HG02884 (cell line): ENCODE measurements around the gene AIF1.
A peak's percentile ranks its signal among the peaks of the same experiment; 100 is the strongest.
"Not testable (repeated sequence)": the region's sequence is repeated elsewhere in the genome, so short reads cannot be mapped to it uniquely, and the experiment has no call there.

Experiments
- ATAC-seq: cut with Tn5 transposase; IDR thresholded peaks from one replicate; pipeline ENCODE4 v1.9.1; 2021; ENCODE audit warnings: mild to moderate bottlenecking, moderate library complexity; ENCODE audit not compliant: unreplicated experiment

AIF1 gene

DNA sequence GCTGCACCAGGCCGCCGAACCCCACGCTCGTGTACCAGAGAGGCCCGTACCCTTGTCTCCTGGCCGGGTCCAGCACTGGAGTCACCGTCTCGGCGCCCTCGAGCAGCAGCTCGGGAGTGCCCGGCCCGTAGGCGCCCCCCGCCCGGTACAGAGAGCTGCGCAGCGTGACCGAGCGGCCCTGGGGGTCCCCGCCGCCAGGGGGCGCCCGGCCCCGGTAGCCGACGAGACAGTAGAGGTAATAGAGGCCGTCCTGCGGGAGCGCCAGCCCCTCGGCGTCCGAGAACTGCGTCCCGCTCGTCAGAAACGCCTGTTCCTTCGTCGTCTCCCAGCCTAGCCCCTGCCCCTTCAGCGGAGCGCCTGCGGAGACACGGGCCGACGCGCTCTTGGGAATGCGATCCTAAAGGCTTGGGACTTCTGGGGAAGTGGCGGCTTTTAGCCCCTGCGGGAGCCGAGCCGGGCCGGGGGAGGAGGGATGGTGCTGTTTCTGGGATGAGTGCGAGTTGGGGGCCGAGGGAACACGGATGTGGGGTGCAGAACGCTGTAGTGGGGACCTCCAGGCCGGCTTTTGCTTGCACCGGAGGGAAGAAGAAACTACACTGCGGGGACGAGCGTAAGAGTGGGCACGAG is 34.1 kb upstream of the AIF1 start:
- ATAC-seq = no peak

DNA sequence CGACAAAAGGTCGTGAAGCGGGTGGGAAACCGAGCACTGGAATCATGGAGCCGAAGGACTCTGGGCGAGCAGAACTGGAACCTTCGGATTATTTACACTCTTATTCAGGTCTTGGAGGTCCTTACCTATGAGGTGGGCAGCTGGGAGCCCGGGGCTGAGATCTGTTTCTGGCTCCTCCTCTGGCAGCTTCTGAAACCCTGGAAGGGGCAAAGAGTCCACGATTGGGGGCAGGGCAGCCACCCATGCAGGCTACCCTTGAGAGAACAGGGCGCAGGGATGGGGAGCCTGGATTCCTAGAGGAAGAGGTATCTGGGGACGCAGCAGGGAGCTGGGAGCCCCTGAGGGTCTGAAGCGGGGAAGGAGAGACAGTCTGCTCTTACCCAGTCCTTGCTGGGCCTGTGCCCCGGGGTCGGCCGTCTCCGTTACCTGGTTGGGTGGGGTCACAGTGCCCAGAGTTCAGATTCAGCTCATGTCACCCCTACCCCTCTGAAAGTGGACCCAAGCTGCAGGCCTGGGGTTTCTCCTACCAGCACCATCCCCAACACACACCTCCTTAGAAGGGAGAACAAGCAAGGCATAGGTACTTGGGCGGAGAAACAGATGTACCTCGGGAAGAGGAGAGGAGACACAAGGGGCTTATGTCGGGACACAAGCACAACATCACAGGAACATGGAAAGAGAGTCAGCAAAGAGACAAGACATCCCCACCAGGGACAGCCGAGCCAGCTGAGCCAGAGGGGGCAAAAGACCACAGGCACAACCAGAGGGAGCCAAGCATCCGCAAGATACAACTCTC is 33.4 kb upstream of the AIF1 start:
- no peak for ATAC-seq

DNA sequence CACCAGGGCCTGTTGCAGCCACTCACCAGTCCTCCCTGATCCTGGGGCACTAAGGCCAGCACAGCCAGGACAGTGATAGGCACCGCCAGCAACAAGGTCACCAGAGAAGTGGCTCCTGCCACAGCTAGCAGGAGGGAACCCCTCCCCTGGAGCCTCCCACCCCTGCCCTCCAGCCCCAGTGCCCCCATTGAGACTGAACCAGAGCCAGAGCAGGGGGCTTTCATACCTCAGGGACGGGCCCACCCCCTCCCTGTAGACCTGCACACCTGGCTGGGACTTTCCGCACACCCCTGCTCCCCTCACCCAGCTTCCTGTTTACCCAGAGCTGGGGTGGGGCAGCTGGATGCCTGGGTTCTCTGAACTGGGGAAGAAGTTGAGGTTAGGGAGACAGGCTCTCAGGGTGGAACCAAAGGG is 32.8 kb upstream of the AIF1 start, which contains the start of gene LTB:
Gene LTB (minus strand): TSS at position 195 of the 414 bp plus-strand sequence. CDS start 7 bp downstream, at position 188.
- no peak for ATAC-seq

DNA sequence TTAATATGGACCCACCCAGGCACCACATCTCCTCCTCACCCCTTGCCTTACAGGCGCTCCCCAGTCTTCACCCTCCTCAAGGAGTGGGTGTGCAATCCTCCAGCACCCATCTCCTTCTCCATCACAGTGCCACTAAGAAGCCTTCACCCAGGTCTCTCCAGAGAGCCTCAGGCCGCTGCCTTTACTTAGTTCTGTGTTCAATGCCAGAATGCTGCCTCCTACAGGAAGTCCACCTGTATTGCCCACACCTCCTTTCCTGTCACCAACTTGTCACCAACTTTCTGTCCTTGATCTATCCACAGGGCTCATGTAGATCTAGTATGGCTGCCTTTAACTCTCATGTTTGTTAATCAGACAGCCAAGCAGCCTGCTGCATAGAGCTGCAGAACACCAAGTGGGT is 29.5 kb upstream of the AIF1 start:
- no peak for ATAC-seq

DNA sequence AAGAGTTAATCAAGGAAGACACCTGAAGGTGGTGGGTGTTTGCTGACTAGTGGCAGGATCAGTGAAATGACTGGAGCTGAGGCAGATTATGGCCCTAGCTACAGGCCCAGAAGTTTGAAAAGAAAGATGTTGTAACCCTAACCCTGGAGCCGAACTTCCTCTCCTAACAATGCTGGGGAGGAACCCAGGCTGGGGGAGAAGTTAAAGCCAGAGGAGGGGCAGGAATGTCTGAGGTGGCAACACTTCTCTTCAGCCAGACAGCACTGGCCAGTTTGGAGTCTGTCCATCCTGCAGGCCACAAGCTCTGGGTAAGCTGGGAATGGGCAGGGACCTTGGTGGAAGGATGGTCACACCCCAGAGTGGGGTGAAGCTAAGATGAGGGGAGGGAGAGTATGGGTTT is 29.0 kb upstream of the AIF1 start, which contains the start of gene LST1:
Gene LST1 (plus strand): TSS at position 270 of the 400 bp plus-strand sequence. CDS start 1,023 bp downstream, outside the sequence.
- ATAC-seq = no peak

DNA sequence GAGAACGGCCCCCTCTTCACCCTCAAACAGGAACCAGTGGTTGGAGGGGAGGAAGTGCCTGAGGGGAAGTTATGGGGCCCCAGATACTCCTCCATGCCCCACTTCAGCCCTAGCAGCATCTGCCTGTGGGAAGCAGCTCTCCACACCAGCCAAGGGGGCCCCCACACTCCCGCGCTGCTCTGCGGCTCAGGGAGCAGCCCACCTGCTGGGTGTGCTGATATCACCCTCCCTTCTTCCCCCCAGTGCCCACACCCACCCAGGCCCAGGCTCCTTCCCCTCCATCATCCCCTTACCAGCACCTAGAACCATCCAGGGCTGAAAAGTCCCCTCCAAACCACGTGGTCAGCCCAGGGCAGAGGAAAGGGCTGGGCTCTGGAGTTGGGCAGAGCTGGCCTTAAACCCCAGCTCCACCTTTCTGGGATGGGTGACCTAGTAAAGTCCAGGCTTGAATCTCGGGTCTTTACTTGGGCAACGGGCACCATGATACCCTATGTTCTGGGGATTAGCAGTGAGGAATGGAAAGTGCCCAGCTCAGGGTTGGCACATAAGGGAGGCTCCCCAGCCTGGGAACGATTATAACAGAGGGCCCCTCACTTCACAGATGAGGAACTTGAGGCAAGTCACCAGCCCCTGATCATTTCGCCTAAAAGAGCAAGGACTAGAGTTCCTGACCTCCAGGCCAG is 28.3 kb upstream of the AIF1 start:
- ATAC-seq = no peak

DNA sequence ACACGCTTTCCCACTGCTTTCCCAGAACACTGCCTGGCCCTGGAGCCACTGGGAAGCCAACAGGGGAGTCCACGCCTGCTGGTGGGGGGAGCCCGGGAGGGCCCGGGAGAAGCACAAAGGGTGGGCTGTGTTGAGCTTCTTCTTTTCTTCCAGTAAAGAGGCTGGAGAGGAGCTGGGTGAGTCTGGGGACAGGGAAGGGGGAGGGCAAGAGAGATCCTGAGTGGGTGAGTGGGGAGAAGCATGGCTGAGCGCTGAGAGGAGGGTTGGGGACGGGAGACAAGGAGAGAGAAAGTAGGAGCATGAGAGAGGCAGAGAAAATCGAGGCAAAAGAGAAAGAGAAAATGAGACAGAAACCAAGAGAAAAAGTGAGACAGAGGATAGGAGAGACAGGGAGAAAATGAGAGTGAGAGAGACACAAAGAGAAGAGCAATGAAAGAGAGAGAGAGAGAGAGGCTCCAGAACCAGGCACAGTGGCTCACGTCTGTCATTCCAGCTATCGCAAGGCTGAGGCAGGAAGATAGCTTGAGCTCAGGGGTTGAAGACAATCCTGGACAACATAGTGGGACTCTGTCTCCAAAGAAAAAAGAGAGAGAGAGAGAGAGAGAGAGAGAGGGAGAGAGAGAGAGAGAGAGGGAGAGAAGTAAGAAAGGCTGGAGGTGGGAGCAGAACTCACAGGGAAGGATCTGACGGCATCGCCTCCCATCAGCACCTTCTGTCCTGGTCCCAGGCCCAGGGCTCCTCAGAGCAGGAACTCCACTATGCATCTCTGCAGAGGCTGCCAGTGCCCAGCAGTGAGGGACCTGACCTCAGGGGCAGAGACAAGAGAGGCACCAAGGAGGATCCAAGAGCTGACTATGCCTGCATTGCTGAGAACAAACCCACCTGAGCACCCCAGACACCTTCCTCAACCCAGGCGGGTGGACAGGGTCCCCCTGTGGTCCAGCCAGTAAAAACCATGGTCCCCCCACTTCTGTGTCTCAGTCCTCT is 26.9 kb upstream of the AIF1 start:
- ATAC-seq = no peak

DNA sequence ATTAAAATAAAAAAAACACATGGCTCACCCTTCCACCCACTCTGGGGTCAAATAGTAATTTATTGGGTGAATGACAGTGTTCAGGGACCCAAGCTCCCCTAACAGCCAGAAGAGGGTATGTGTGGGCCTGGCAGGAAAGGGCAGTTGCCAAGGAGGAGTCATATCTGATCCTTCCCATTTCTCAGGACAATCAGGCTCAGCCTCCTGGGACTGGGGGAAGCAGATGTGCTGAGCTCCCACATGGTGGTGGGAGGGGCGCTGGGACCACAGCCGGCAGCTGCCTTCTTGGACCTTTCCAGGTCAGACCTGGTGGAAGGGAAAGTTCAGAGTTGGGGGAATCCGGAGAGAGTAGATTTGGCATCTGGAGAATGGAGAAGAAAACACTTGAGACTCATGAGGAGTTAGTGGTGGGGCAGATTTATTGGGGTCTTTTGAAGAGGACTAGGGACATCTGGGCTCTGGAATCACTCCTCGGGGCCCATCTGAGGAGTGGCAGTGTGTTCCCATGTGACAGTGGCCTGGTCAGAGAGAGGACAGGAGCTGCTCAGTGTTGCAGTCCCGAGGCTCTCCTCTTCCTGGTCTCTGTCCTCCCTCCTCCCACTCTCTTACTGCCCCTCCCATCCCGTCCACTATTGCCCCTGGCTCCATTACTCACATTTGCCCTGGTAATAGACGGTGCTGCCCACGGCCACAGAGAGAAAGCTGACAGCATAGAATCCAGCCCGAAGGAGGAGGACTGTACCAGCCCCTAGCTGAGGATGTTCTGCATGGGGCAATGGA is 26.0 kb upstream of the AIF1 start:
- no peak for ATAC-seq

DNA sequence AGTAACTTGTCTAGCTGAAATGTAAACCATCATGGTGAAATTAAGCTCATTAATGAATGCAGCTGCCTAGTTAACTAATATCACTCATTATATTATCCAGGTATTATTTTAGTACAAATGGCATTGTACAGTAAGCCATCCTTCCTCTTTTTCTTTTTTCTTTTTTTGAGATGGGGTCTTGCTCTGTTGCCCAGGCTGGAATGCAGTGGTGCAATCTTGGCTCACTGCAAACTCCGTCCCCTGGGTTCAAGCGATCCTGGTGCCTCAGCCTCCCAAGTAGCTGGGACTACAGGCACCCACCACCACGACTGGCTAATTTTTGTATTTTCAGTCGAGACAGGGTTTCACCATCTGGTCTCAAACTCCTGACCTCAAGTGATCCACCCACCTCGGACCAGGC is 24.3 kb upstream of the AIF1 start:
- not testable (repeated sequence) for ATAC-seq

DNA sequence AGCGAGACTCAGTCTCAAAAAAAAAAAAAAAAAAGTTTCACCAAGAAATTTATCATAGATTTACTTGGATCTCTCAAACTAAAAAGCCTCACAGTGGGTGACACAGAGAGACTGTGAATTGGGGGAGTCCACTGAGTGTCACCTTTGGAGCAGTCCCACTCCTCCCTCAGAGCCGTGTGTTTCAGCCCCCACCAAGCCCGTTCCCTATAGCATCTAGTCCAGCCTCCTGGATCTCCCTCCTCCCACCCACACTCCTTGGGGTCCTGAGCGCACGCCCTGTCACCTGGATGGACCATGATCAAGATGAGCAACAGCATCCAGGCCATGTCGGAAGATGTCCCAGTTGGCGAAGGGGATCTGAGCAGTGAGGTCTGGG is 22.6 kb upstream of the AIF1 start:
- no peak for ATAC-seq

DNA sequence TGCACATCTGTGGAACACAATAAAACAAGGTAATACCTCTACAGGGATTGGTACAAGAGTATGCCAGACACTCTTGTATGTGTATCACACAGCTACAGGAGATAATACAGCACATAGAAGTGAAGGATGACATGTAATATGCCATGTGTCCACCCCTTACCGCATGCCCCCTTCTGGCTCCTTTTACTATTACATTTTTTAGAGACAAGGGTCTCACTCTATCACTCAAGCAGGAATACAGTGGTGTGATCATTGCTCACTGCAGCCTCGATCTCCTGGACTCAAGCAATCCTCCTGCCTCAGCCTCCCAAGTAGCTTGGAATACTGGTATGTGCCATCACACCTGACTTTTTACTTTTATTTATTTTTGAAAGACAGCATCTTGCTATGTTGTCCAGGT is 18.0 kb upstream of the AIF1 start:
- no peak for ATAC-seq

DNA sequence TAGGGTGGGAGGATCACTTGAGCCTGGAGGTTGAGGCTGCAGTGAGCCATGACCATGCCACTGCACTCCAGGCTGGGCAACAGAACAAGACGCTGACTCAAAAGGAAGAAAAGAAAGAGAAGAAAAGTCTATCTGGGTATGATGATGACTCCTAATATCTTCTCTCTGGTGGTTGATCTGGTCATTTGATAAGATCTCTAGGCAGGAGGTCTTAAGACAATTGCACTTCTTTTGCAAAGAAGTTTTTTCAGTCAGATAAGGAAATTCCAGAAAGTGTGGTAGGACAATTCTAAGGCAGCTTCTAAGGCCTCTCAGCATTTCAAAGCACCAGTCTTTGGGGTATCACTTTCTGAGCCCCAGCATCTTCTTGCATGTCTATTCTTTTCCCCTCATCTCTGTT is 7.7 kb upstream of the AIF1 start:
- ATAC-seq = no peak

DNA sequence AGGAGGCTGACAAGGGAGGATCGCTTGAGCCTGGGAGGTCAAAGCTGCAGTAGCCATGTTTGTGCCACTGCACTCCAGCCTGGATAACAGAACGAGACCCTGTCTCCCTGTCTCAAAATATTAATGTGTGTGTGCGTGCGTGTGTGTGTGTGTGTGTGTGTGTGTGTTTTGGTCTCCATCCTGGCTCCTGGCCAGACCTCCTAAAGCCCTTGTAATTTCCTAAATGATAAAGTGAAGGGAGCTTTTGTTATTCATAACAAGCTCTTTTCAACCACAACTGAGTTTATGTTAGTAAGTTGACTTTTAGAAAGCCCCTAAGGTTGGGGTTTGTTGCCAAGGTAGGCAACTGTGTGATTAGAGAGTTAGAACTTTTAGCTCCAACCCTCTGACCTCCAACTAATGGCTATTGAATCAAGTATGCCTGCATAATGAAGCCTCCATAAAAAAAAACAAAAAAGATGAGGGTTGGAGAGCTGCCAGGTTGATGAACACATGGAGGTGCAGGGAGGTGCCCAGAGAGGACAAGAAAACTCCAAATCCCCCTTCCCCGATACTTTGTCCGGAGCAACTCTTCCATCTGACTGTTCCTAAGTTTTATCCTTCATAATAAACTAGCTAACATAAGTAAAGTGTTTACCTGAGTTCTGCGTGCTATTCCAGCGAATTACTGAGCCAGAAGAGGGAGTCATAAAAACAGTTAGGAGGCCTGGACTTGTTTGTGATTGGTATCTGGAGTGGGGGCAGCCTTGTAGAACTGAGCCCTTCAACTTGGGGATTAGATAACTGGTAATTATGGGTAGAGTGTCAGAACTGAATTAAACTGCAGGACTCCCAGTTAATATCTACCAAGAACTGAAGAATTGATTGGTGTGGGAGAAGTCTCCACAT is 5.3 kb upstream of the AIF1 start:
- no peak for ATAC-seq

DNA sequence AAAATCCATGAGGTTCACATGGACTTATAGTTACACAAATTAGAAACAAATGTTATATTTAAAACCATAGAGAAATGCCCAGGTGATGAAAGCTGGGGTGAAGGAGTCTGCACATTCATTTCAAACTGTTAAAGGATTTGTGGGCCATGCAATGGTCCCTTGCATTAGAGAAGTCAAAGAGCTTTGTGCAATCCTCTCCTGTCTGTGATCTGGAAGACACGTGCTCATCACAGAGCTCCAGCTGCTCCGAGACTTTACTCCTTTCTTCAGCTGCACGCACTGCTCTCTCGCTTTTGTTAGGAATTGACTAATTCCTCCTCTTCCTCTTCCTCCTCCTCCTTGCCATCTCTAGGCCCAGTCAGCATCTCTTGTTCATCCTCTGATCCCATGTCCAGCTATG is 4.1 kb upstream of the AIF1 start:
- ATAC-seq = no peak

DNA sequence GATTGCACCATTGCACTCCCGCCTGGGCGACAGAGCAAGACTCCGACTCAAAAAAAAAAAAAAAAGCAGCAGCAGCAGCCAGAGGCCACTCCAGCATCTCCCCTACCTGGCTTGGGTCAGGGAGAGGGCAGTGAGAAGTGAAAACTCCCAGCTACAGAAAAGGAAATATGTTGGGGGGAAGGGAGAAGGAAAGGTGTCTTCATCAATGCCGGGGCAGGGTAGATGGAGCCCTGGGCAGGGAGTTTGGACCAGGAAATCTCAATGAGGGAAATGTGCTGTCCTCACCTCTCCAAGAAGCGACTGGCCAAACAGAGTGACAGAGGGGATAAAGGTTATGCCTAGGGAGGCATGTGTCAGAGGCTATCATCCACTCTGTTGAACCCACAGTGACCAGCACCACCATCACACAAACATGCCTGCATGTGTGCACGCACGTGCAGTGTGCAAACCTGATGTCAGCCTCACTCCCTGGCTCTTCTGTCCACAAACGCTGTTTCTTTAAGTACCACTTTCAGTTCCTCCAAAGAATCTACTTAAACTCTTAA is 887 bp upstream of the AIF1 start:
- no peak for ATAC-seq

DNA sequence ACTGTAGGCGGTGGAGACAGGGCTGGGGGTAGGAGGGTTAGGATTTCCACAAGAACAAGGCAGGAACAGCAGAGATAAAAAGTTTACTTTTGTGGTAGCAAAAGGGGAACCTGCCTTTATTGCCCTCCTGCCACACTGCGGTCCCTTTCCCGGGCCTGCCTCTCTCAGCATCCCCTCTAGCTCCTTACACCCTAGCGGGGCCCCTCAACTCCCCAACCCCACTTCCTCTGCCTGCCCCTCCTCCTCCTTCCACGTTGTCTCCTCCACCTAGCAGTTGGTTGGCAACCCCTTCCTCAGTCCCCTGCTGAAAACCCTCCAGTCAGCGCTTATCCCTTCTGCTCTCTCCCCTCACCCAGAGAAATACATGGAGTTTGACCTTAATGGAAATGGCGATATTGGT is 714 bp downstream of the AIF1 start:
- ATAC-seq = no peak

DNA sequence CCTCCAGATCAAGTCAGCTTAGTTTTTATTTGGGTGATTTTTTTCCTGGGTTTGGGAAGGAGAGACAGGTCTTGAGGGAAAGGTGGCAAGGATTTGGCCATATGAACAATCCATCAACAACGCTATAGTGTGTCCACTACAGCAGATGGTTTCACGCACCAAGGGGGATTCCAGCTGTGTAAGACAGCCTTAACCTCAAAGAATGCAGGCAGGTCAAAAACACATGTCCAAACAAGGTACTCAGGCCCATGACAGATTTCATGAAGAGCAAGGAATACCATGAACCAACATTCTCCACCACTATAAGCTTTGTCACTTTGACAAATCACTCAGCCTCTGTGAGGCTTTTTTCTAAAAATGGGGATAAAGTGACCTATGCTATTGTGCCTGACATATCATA is 2.0 kb downstream of the AIF1 start:
- ATAC-seq = no peak

DNA sequence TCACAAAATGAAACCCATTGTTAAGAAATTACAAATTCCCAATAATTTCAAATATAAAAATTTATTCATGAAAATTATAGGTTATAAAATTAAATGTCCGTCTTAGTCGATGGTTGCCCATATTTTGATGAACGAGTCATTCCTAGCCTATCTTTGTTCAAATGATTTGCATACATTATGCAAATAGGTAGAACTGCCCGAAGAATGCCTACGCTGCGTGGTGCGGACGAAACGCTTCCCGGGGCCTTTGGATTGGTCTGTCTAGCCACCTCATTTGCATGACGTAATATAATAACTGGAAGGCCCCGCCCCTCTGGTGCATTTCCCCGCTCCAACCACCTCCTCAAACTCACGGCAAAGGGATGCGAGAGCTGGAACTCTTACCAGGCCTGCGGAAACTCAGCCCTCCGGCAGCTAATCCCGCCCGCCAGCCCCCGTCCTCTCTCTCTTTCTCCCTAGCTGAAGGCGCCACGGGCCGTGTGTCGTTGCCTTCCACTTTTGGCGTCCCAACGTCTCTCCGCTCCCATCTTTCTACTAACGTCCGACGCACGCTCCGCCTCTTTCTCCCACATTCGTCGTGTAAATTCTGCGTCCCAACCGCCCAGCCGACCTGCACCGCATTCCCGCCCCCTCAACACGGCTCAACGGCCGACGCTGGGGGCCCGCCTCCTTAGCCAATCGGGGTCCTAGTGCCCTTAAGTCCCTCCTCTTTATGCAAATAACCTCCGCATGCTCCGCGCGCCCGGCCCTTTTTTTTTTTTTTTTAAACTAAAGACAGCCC is 5.0 kb downstream of the AIF1 start:
- ATAC-seq = peak; percentile 70
